SK-N-SH treated with all-trans-retinoic acid at 6 μM for 48 hours (cell line): ENCODE data around the gene LCMT1.
A peak's percentile ranks its signal among the peaks of the same experiment; 100 is the strongest.
"Not testable (repeated sequence)": the region's sequence is repeated elsewhere in the genome, so short reads cannot be mapped to it uniquely, and the experiment has no call there.

Experiments
- ATAC-seq: fragments of 200-7000 bp; cut with Tn5 transposase; 3 replicates; pipeline ENCODE4 v1.9.1; 2020; ENCODE audit warnings: mild to moderate bottlenecking, moderate library complexity
- ARNTL ChIP-seq: fragments of 450-650 bp; formaldehyde crosslinking; IDR thresholded peaks from 2 replicates; pipeline ENCODE4 v1.5.0; 2020; ENCODE audit warnings: low read depth, mild to moderate bottlenecking, moderate library complexity, borderline replicate concordance
- BACH2 ChIP-seq: fragments of 250-450 bp; sonication (Bioruptor Pico); IDR thresholded peaks from 2 replicates; pipeline ENCODE4 v1.9.0; 2021; ENCODE audit warnings: mild to moderate bottlenecking, borderline replicate concordance
- CSDC2 ChIP-seq: fragments of 250-450 bp; sonication (Bioruptor Pico); IDR thresholded peaks from 2 replicates; pipeline ENCODE4 v1.5.0; 2020; ENCODE audit warnings: mild to moderate bottlenecking, moderate library complexity
- ISL1 ChIP-seq: fragments of 250-450 bp; sonication (Bioruptor Pico); IDR thresholded peaks from 2 replicates; pipeline ENCODE4 v2.1.2; 2022; ENCODE audit warnings: mild to moderate bottlenecking, moderate library complexity
- OSR1 ChIP-seq: fragments of 250-450 bp; sonication (Bioruptor Pico); IDR thresholded peaks from 2 replicates; pipeline ENCODE4 v1.8.0; 2022; ENCODE audit warnings: moderate library complexity, mild to moderate bottlenecking, inconsistent platforms
- PATZ1 ChIP-seq: fragments of 250-450 bp; sonication (Bioruptor Pico); IDR thresholded peaks from 2 replicates; pipeline ENCODE4 v1.8.0; 2020; ENCODE audit warnings: mild to moderate bottlenecking, moderate library complexity, borderline replicate concordance
- PPARA ChIP-seq: fragments of 250-450 bp; sonication (Bioruptor Pico); IDR thresholded peaks from 2 replicates; pipeline ENCODE4 v1.5.0; 2020; ENCODE audit warnings: mild to moderate bottlenecking, borderline replicate concordance
- RARB ChIP-seq: fragments of 250-450 bp; sonication (Bioruptor Pico); IDR thresholded peaks from 2 replicates; pipeline ENCODE4 v1.8.0; 2021; ENCODE audit warnings: mild to moderate bottlenecking, moderate library complexity
- SNAI2 ChIP-seq: fragments of 250-450 bp; sonication (Bioruptor Pico); IDR thresholded peaks from 2 replicates; pipeline ENCODE4 v1.5.0; 2020; ENCODE audit warnings: mild to moderate bottlenecking, moderate library complexity
- TCF4 ChIP-seq: fragments of 250-450 bp; sonication (Bioruptor Pico); IDR thresholded peaks from 2 replicates; pipeline ENCODE4 v1.8.0; 2021; ENCODE audit warnings: mild to moderate bottlenecking, moderate library complexity, borderline replicate concordance
- TOX ChIP-seq: fragments of 250-450 bp; sonication (Bioruptor Pico); IDR thresholded peaks from 2 replicates; pipeline ENCODE4 v1.8.0; 2021; ENCODE audit warnings: mild to moderate bottlenecking, moderate library complexity, borderline replicate concordance
- ZC3H10 ChIP-seq: fragments of 250-450 bp; sonication (Bioruptor Pico); IDR thresholded peaks from 2 replicates; pipeline ENCODE4 v1.5.1; 2021; ENCODE audit warnings: mild to moderate bottlenecking, moderate library complexity
- ZFP30 ChIP-seq: fragments of 450-650 bp; formaldehyde crosslinking; IDR thresholded peaks from 2 replicates; pipeline ENCODE4 v1.5.0; 2022; ENCODE audit warnings: mild to moderate bottlenecking, moderate library complexity
- ZNF565 ChIP-seq: fragments of 450-650 bp; formaldehyde crosslinking; conservative IDR thresholded peaks from 2 replicates; pipeline ENCODE4 v1.5.0; 2020; ENCODE audit warnings: low read depth, mild to moderate bottlenecking, moderate library complexity
- ZNF70 ChIP-seq: fragments of 450-650 bp; formaldehyde crosslinking; IDR thresholded peaks from 2 replicates; pipeline ENCODE4 v1.5.0; 2020; ENCODE audit warnings: mild to moderate bottlenecking, moderate library complexity
- TF ChIP-seq, protein P1 (sequence below): fragments of 250-450 bp; sonication (Bioruptor Pico); IDR thresholded peaks from 2 replicates; pipeline ENCODE4 v1.5.1; 2021; ENCODE audit warnings: mild to moderate bottlenecking, moderate library complexity

Gene LCMT1

GRCh38 chr16:25121824-25122600, 10.5 kb downstream of the LCMT1 start (continued):
- TF ChIP-seq ZNF565 (CRISPR knock-in tag) = no peak
- TF ChIP-seq TCF4 (CRISPR knock-in tag) = no peak
- TF ChIP-seq ARNTL (CRISPR knock-in tag) = no peak

GRCh38 chr16:25124503-25124902, 13.0 kb downstream of the LCMT1 start:
- TF ChIP-seq CSDC2 (CRISPR knock-in tag) (no peak), PATZ1 (CRISPR knock-in tag) (no peak), ISL1 (CRISPR knock-in tag) (no peak), PPARA (CRISPR knock-in tag) (no peak)
- TF ChIP-seq, all 23 proteins: peak for 0
- ATAC-seq = no peak

- ATAC-seq = peak; percentile 47
These were observed 14.6 kb downstream of the LCMT1 start for GRCh38 chr16:25126086-25126666.

GRCh38 chr16:25126820-25127232, 15.3 kb downstream of the LCMT1 start:
- TF ChIP-seq ZC3H10 (CRISPR knock-in tag) = no peak
- TF ChIP-seq ZNF565 (CRISPR knock-in tag) = no peak
- peak; percentile 95 for ATAC-seq

- not testable (repeated sequence) for ATAC-seq
These were observed 21.2 kb downstream of the LCMT1 start for GRCh38 chr16:25132751-25133150.

DNA sequence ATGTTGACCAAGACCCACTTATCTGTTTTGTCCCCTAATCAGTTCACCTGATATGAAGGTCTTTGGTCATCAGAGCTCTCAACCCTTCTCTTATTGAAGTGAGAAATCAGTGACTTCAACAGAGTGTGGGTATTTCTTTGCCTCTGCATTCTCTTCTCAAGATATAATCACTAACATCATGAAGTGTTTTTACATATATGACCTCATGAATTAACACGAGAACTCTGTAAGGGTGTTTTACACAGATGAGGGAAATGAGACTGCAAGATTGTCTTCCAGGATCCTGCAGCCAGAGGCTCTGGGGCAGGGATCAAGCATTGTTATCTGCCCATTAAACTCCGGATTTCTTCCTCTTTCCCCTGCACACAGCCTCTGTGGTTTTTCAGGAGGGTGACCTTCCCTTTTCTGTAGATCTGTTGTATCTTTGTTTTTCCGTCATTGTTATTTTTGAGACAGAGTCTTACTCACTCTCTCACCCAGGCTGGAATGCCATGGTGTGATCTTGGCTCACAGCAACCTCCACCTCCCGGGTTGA, 22.7 kb downstream of the LCMT1 start:
- ATAC-seq = no peak
- TF ChIP-seq ZNF70 (CRISPR knock-in tag) (no peak), PATZ1 (CRISPR knock-in tag) (no peak), SNAI2 (CRISPR knock-in tag) (no peak), ZFP30 (CRISPR knock-in tag) (no peak), ZNF565 (CRISPR knock-in tag) (no peak)

DNA sequence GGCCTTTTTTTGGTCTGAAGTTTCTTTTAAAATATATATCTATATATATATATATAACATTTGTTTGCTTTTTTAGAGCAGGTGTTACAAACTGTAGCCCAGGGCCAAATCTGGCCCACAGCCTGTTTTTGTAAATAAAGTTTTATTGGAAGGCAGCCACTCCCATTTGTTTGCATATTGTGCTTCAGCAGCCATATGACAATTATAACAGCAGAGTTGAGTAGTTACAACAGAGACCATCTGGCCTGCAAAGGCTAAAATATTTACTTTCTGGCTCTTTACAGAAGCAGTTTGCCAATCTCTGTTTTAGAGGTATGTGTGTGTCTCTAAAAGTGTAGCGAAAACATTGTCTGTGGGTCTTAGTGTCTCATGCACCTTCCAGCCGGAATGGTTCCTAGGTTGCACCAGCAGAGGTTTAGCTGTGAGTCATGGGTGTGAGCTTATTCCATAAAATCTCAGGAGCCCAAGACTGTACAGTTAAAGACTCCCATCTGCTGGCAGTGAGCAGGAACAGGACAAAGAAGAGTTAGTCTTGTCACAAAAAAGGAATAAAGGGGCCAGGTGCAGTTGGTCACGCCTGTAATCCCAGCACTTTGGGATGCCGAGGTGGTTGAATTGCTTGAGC, 23.8 kb downstream of the LCMT1 start:
- TF ChIP-seq TOX (no peak), ISL1 (CRISPR knock-in tag) (no peak), ARNTL (CRISPR knock-in tag) (no peak)
- TF ChIP-seq, all 23 proteins: peak for 0

DNA sequence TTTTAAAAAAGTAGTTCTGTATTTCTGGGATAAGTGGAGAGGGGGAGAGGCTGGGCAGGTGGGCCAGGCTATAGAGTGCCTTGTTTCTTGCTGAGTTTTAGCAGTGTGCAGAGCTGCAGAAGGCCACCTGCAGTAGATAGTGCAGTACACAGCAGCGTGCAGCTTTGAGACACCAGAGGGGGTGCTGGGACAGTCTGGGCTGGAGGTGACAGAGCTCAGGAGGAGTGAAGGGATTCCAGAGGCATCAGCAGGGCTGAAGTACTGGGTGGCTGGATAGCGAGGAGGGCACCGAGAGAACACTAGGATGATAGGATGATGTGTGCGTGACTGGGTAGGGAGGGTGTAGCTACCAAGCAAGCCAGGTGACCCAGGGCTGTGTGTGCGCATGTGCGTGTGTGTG, 26.6 kb downstream of the LCMT1 start:
- no peak for ATAC-seq
- TF ChIP-seq TOX (no peak), ZC3H10 (CRISPR knock-in tag) (no peak), ISL1 (CRISPR knock-in tag) (no peak), BACH2 (CRISPR knock-in tag) (no peak), ZNF70 (CRISPR knock-in tag) (no peak), PATZ1 (CRISPR knock-in tag) (no peak), OSR1 (no peak), RARB (CRISPR knock-in tag) (no peak), SNAI2 (CRISPR knock-in tag) (no peak)
- TF ChIP-seq, protein P1, sequence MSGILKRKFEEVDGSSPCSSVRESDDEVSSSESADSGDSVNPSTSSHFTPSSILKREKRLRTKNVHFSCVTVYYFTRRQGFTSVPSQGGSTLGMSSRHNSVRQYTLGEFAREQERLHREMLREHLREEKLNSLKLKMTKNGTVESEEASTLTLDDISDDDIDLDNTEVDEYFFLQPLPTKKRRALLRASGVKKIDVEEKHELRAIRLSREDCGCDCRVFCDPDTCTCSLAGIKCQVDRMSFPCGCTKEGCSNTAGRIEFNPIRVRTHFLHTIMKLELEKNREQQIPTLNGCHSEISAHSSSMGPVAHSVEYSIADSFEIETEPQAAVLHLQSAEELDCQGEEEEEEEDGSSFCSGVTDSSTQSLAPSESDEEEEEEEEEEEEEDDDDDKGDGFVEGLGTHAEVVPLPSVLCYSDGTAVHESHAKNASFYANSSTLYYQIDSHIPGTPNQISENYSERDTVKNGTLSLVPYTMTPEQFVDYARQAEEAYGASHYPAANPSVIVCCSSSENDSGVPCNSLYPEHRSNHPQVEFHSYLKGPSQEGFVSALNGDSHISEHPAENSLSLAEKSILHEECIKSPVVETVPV = no peak

More for the DNA sequence above, 23.8 kb downstream of the LCMT1 start:
- ATAC-seq = no peak
